Kidney (tissue), 14 donors: ENCODE results near the gene PIGP. TPM values are rescaled to one million over a fixed set of nuclear protein-coding genes. Genes with fewer than 3 reads are reported as not detected.

Experiments used
- DNase-seq, 5 donors: peaks; one replicate each; pipeline ENCODE4 v3.0.0-alpha.2; 2013 to 2020
- FAIRE-seq: peaks from 2 replicates; lab custom pipeline; 2012; peaks lifted over from hg19 to GRCh38; lab: Jason Lieb, UNC
- H3K27ac ChIP-seq, 2 donors: one replicate each; pipeline ENCODE4 v1.7.0; 2013; ENCODE audit warnings: low read depth in 2 of 2, low read length in 2 of 2, inconsistent platforms in 1 of 2
- H3K27me3 ChIP-seq: one replicate; pipeline ENCODE4 v1.7.1; 2013; ENCODE audit warnings: low read length, inconsistent platforms; ENCODE audit not compliant: control insufficient read depth, insufficient read depth
- H3K36me3 ChIP-seq, 3 donors: one replicate each; pipeline versions ENCODE4 v1.7.0 to v1.7.1; 2013; ENCODE audit warnings: low read length in 3 of 3, control low read depth in 1 of 3, inconsistent platforms in 1 of 3; ENCODE audit not compliant: insufficient read depth in 3 of 3, control insufficient read depth in 2 of 3
- H3K4me1 ChIP-seq, 3 donors: one replicate each; pipeline versions ENCODE4 v1.7.0 to v1.7.1; 2013; ENCODE audit warnings: low read length in 3 of 3, inconsistent platforms in 1 of 3, low read depth in 1 of 3; ENCODE audit not compliant: control insufficient read depth in 2 of 3, insufficient read depth in 2 of 3
- H3K4me3 ChIP-seq, 3 donors: one replicate each; pipeline versions ENCODE4 v1.7.0 to v1.8.1; 2013; ENCODE audit warnings: low read length in 3 of 3, control low read depth in 1 of 3, inconsistent platforms in 1 of 3
- H3K9ac ChIP-seq, 3 donors: one replicate each; pipeline versions ENCODE4 v1.7.0 to v1.7.1; 2013; ENCODE audit warnings: low read length in 3 of 3, control low read depth in 1 of 3, inconsistent platforms in 1 of 3
- H3K9me3 ChIP-seq, 3 donors: one replicate each; pipeline versions ENCODE4 v1.7.0 to v1.7.1; 2013; ENCODE audit warnings: low read length in 3 of 3, control low read depth in 1 of 3, inconsistent platforms in 1 of 3; ENCODE audit not compliant: control insufficient read depth in 2 of 3, insufficient read depth in 1 of 3
- intact Hi-C: fragments of 100-400 bp; cut with DNase I; formaldehyde crosslinking; loops from one replicate; pipeline ENCODE4 v1.11.1; 2022
- polyA plus RNA-seq: library from polyadenylated mRNA; stranded (reverse); fragments of 350-450 nt; fragmentation: Illumina TruSeq; extraction: RNeasy Lipid Tissue Mini Kit (QIAGEN cat#74804); gene quantifications from one replicate; pipeline ENCODE4 v1.2.3, GENCODE V29; 2014; ENCODE audit warnings: low read depth, low replicate concordance; ENCODE audit not compliant: insufficient read depth
- total RNA-seq: library from RNA; stranded (reverse); fragmentation: NEBNext Ultra II Directional; extraction: Animal tissue kit (Norgen Biotek cat#: 25700); gene quantifications from one replicate; pipeline ENCODE4 v1.2.1, GENCODE V29; 2021
- TF ChIP-seq, protein P1 (sequence below): IDR thresholded peaks from 3 replicates; pipeline ENCODE4 v1.5.1; 2012; ENCODE audit warnings: mild to moderate bottlenecking, moderate library complexity, borderline replicate concordance; ENCODE audit not compliant: insufficient read depth; ENCODE audit errors: extremely low read depth
- donor health status: control.
- donor health status: control.
- donor health status: control.
- donor health status: control.
- donor health status: control.
- donor health status: DM: yes; HTN: yes; CAD: no.
- donor health status: Normal renal cell carcinoma (clear cell type).

PIGP gene
- total and polyA plus RNA-seq, 2 donors from 2014 or later = 23.7 to 49.2 TPM

DNA sequence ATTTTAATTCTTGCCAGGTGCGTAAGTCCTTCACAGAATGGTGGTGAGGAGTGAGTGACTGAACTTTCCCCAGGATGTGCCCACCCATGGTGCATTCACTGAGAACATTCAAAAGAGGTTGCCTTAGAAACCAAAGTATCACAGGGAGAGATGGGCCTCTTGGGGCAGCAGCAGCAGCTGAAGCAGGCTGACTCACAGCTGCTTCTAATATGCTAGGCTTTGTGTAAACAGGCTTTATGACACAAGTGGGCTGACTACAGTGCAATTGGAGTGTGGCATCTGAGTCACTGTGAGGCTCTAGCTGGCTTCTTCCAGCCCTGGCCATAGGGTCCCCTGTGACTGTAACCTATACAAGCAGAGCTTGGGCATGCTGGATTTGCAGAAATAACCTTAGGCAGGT, 12.6 kb downstream of the PIGP start:
- Histone ChIP-seq H3K36me3 (no peaks in the 10 kb centered on the region), H3K9me3 (no peaks in the 10 kb centered on the region), H3K9ac (no peak overlapping the region), H3K4me1 (peaks cover 0 to 5% (median 0%) of the 10 kb centered on the region in 3 donors), H3K27me3 (no peaks in the 10 kb centered on the region), H3K4me3 (no peak overlapping the region), H3K27ac (no peak overlapping the region)
- DNase-seq = peak in 4 of 5 donors; percentile 63 to 90 (median 76)
- intact Hi-C loops = no loop called here
- TF ChIP-seq, protein P1, sequence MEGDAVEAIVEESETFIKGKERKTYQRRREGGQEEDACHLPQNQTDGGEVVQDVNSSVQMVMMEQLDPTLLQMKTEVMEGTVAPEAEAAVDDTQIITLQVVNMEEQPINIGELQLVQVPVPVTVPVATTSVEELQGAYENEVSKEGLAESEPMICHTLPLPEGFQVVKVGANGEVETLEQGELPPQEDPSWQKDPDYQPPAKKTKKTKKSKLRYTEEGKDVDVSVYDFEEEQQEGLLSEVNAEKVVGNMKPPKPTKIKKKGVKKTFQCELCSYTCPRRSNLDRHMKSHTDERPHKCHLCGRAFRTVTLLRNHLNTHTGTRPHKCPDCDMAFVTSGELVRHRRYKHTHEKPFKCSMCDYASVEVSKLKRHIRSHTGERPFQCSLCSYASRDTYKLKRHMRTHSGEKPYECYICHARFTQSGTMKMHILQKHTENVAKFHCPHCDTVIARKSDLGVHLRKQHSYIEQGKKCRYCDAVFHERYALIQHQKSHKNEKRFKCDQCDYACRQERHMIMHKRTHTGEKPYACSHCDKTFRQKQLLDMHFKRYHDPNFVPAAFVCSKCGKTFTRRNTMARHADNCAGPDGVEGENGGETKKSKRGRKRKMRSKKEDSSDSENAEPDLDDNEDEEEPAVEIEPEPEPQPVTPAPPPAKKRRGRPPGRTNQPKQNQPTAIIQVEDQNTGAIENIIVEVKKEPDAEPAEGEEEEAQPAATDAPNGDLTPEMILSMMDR = no peak
- FAIRE-seq = no peak

DNA sequence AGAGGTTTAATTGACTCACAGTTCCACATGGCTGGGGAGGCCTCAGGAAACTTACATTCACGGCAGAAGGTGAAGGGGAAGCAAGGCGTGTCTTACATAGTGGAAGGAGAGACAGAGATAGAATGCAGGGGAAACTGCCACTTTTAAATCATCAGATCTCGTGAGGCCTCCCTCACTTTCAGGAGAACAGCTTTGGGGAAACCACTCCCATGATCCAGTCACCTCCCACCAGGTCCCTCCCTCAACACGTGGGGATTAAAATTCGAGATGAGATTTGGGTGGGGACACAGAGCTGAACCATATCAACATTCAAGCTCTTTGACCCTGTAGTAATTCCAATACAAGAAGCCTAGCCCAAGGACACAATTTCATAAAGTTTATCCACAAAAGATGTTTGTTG, 13.7 kb downstream of the PIGP start:
- no peaks in the 10 kb centered on the region for H3K9me3 ChIP-seq
- no peak for FAIRE-seq
- intact Hi-C loops = no loop called here
- TF ChIP-seq, protein P1 = no peak
- no peak overlapping the region for H3K4me3 ChIP-seq
- no peak for DNase-seq
- H3K36me3 ChIP-seq = no peaks in the 10 kb centered on the region
- H3K27me3 ChIP-seq = no peaks in the 10 kb centered on the region
- peaks cover 0 to 5% (median 0%) of the 10 kb centered on the region in 3 donors for H3K4me1 ChIP-seq
- H3K27ac ChIP-seq = no peak overlapping the region
- no peak overlapping the region for H3K9ac ChIP-seq

DNA sequence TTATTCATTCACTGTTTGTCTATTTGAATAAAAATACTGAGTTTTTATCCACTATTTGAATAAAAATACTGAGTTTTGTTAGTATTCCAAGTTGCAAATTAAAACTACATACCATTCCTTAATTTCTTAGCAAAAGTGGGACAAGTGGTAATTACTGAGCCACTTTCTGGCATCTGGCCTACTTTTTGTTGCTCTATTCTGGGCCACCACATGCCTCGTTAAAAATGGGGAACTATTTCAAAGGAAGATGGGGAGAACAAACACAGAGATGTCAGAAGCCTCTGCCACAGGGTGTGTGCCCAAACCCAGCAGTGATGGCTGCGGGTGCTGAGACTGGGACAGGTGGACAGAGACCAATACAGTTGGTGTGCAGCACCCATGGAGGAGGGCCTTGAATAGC, 14.6 kb downstream of the PIGP start:
- H3K9ac ChIP-seq = no peak overlapping the region
- FAIRE-seq (no peak), DNase-seq (no peak)
- H3K27me3 ChIP-seq = no peaks in the 10 kb centered on the region
- no peak overlapping the region for H3K27ac ChIP-seq
- TF ChIP-seq, protein P1 = no peak
- H3K4me3 ChIP-seq = no peak overlapping the region
- H3K9me3 ChIP-seq = no peaks in the 10 kb centered on the region
- no peaks in the 10 kb centered on the region for H3K36me3 ChIP-seq
- peaks cover 0 to 5% (median 0%) of the 10 kb centered on the region in 3 donors for H3K4me1 ChIP-seq
- intact Hi-C loops = no loop called here

DNA sequence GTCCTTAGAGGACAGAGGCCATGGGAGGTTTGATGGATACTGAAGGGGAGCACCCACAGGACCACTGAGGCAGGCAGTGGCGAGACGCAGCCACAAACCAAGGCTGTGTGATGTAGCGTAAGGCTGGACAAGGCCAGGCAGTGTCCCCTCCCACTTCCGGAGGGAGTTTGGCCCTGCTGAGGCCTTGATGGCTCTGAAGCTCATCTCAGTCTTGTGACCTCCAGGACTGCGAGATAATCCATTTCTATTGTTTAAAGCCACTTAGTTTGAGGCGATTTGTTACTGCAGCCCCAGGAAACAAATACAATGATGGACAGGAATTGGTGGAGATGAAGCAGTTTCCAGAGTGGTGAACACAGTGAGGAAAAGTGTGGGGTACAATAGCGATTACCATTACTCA, 15.3 kb downstream of the PIGP start:
- H3K27ac ChIP-seq = no peak overlapping the region
- H3K27me3 ChIP-seq = no peaks in the 10 kb centered on the region
- H3K4me3 ChIP-seq = no peak overlapping the region
- H3K4me1 ChIP-seq = peaks cover 0 to 5% (median 0%) of the 10 kb centered on the region in 3 donors
- FAIRE-seq (no peak), DNase-seq (no peak)
- TF ChIP-seq, protein P1 = no peak
- H3K36me3 ChIP-seq = no peaks in the 10 kb centered on the region
- H3K9me3 ChIP-seq = no peaks in the 10 kb centered on the region
- H3K9ac ChIP-seq = no peak overlapping the region
- intact Hi-C loops = no loop called here
